GM19239 (cell line): ENCODE results near the gene CADPS.

Source experiments
- DNase-seq: peaks from one replicate; pipeline ENCODE4 v3.0.0; 2011; ENCODE audit warnings: low spot score; ENCODE audit not compliant: insufficient read length
- FAIRE-seq: peaks from 2 replicates; lab custom pipeline; 2011; peaks lifted over from hg19 to GRCh38; lab: Jason Lieb, UNC

The CADPS gene

GRCh38 chr3:62405566-62405965 is 469.6 kb downstream of the CADPS start:
- FAIRE-seq, result no peak

GRCh38 chr3:62405135-62405534 is 470.1 kb downstream of the CADPS start:
- no peak for FAIRE-seq
- no peak for DNase-seq

More at GRCh38 chr3:62405566-62405965, 469.6 kb downstream of the CADPS start:
- no peak for DNase-seq

- FAIRE-seq, result no peak
- no peak for DNase-seq
These were observed 470.9 kb downstream of the CADPS start for GRCh38 chr3:62404321-62404720.

- FAIRE-seq, result no peak
These were observed 471.5 kb downstream of the CADPS start for GRCh38 chr3:62403765-62404164.

DNA sequence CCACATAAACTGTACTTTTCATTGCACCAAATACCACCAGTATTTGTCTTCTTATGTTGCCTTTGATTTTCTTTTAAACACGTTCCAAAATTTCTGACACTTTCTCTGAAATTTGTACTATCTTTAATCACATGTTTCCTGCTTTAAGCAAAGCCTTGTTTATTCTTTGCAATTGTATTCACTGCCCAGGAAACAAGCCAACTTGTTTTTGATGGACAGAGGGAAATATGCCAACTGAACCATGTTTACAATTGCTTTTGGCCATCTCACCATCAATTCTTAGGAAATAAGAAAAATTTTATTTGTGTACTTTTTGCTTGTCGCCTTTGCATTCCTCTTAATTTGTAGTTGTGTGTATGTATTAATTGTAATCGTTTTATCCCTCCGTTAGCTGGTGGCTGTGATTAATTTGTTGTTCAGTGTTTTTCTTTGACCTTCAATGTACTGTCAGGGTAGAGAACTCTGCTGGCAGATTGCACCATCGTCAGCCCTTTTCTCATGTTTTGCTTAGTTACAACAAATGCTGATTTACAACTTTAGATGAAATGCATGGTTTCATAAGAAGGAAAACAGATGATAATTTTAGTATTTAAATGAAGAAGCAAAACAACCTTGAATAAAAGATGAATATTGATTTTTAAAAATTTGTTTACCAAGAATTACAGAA is 482.5 kb downstream of the CADPS start:
- FAIRE-seq (no peak), DNase-seq (no peak)

More at GRCh38 chr3:62403765-62404164, 471.5 kb downstream of the CADPS start:
- DNase-seq, result no peak

- no peak for DNase-seq
- no peak for FAIRE-seq
These were observed 488.0 kb downstream of the CADPS start for GRCh38 chr3:62387251-62387650.

DNA sequence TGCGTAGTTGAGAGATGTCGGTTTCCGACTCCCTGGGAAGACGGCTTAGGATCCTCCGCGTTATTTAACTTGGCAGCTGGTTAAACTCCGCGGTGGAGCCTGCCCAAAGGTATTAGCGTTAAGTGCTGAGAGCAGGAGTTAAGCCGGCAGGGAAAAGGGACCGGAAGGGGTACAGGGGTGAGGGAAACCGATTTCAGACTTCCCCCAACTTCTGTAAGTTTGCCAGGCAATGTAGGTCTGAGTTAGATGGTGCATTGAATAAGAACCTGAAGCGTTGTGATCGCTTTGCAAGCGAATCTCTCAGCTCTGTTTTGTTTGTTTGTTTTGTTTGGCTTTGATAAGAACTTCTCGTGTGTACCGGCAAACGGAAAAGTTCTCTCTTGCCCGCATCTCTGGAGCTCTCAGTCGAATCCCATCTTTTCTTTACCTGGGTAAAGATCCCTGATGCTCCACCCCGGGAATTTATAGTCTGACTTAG is 495.9 kb downstream of the CADPS start:
- DNase-seq (no peak), FAIRE-seq (no peak)

- FAIRE-seq (no peak), DNase-seq (no peak)
These were observed 496.3 kb downstream of the CADPS start for GRCh38 chr3:62378921-62379320.

DNA sequence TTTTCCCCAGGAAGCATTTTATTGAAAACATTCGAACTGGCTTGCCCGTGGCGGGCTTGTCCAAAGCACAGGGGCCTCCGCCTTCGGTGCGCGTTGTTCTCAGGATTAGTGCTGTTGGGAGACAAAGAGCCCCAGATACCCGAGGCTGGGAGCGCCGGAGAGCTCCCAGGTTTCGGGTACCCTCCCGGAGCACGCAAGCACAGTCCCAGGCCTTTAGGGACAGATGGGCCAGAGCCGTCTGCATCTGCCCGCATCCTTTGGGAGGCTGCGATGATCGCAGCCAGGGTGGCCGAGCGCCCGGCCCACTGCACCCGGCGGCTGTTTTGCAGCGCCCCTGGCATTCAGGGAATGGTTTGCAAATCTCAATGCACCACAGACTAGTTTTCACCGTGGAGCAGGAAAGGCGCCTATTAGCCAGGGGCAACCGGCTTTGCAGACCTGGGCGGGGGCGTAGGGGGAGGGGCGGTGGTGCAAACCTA is 496.9 kb downstream of the CADPS start:
- FAIRE-seq, result no peak
- no peak for DNase-seq

- no peak for FAIRE-seq
- no peak for DNase-seq
These were observed 498.0 kb downstream of the CADPS start for GRCh38 chr3:62376906-62377877.

DNA sequence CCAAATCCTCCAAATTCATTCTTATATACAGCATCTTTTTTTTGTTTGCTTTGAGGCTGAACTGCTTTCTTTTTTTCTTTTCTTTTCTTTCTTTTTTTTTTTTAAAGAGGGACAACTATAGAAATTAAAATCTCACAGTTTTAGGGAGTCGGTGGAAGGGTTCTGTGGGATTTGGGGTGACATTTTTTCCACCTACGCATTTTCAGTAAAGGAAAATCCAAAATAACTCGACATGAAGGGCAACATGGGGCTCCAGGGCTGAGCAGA is 498.8 kb downstream of the CADPS start:
- DNase-seq (no peak), FAIRE-seq (no peak)

- FAIRE-seq (no peak), DNase-seq (no peak)
These were observed 499.4 kb downstream of the CADPS start for GRCh38 chr3:62375655-62376453.

DNA sequence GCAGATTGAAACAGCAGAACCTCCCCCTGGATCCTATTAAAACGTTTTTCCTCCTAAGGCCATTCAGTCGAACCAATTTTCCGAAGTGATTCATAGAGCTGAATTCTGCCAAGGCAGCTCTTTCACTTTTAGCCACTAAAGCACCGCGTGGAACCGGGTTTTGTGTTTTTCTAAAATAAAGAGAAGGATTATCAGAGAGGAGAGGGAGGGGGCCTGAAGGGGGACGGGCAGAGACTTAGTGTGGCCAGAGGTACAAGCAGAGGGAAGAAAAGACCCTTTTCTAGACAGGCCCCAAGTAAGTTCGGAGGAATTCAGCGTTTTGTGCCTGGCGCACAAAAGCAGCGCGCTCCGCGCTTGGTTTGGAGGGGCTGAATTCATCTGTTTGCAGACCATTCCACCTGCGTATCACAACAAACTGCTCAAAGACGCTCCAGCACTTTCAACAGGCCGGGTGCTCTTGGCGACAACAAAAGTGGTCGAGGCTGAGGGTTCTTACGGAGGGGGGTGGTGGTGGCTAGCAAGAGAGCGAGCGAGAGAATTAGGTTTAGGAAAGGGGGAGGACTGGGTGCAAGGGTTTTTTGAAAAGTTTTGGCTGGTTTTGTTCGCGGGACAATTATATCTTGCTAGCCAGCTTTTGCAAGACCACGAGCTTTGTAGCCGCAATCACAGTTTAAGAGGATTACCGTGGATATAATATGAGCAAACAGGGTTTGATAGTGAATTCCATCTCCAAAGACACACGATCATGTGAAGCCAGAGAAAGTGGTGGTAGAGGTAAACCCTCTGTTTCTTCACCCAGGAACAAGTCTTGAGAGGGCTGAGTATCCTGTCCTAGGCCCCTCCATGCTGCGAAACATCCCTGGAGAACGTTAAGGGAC is 500.6 kb downstream of the CADPS start:
- DNase-seq, result no peak
- no peak for FAIRE-seq

GRCh38 chr3:62373714-62374333 is 501.4 kb downstream of the CADPS start:
- DNase-seq (no peak), FAIRE-seq (no peak)

DNA sequence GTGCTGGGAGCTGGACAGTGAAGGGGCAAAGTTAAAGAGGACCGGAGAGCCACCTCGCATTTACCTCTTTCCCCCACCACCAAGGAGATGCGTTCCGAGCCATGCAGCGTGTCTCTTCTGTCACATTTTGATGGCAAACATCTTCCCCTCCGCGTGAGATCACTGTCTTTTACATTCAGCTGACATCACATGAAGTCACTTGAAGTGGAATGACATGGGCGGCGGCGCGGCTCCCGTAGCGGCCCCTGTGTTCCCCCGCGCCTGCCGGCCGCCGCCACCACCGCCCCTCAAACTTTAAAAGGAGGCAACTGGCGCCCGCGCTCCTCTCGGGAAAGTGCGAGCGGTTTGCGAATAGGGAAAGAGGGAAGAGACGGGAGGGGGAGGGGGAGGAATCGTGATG is 502.0 kb downstream of the CADPS start, which contains the start of gene FEZF2:
TSS of gene FEZF2 (minus strand) at position 336 of the 400 bp plus-strand sequence. CDS start 682 bp downstream, outside the sequence.
- FAIRE-seq (no peak), DNase-seq (no peak)

- no peak for DNase-seq
- FAIRE-seq, result no peak
These were observed 502.6 kb downstream of the CADPS start for GRCh38 chr3:62372621-62373041.

DNA sequence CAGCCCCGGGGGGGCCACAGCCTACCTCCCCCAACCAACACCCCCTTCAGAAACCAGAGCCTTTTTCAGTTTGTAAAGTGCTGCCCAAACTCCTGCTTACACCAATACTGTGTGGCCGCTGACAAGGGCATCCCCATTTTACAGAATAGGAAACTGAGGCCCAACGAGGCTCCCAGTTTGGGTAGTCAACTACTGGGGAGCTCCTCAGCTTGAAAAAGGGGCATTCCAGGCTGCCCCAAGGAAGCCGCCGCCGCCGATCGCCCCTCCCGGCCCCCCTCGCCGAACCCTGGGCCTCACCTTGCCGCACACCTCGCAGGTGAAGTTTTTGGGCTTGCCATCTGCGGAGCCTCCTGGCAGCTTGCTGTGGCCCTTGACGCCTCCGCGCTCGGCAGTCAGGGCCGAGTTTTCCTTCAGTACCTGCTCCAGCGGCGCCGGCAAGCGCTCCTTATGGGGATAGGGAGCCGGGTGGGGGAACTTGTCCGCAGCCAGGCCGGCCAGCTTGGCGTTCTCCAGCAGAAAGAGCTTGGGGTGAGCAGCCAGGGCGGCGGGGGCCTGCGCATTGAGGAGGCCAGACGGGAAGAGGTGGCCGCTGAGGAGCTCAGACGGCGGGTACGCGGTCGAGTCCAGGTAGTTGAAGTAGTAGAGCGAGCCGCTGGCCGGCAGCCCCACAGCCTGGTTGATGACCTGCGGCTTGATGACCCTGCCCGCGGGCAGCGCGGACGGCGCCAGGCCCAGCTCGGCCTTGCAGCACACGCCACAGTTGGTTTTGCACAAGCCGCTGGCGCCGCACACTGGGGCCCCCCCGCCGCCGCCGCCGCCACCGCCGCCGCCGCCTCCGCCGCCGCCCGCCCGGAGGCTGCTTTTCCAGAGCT is 503.3 kb downstream of the CADPS start:
- DNase-seq (no peak), FAIRE-seq (no peak)
